Neural cell (in vitro differentiated cells): Measurements from ENCODE around the gene ACOX3. TPM values are rescaled to one million over a fixed set of nuclear protein-coding genes. Genes with fewer than 3 reads are reported as not detected.

Experiments used
- H2AFZ ChIP-seq: fragments of 200-600, 300-800 bp; sonication (generic), shearing (Covaris generic); 2 replicates; pipeline ENCODE4 v1.6.0; 2014; ENCODE audit warnings: low read depth, mild to moderate bottlenecking, antibody characterized with exemption, low read length, moderate library complexity
- H3F3A ChIP-seq: fragments of 200-600 bp; shearing (Covaris generic); 2 replicates; pipeline ENCODE4 v1.6.1; 2016; ENCODE audit warnings: mild to moderate bottlenecking, moderate library complexity, mixed read lengths, antibody characterized with exemption, low read length; ENCODE audit not compliant: insufficient read depth, poor library complexity, severe bottlenecking
- H3K27ac ChIP-seq: fragments of 200-600, 300-800 bp; sonication (generic), shearing (Covaris generic); 2 replicates; pipeline ENCODE4 v1.5.1; 2014; ENCODE audit warnings: mild to moderate bottlenecking, low read length, moderate library complexity
- H3K27me3 ChIP-seq: fragments of 300-800, 200-600 bp; sonication (generic), shearing (Covaris generic); 2 replicates; pipeline ENCODE4 v1.6.0; 2014; ENCODE audit warnings: mild to moderate bottlenecking, low read depth, low read length, moderate library complexity; ENCODE audit not compliant: insufficient read depth
- H3K36me3 ChIP-seq: fragments of 300-800, 200-600 bp; sonication (generic), shearing (Covaris generic); 2 replicates; pipeline ENCODE4 v1.5.1; 2014; ENCODE audit warnings: mild to moderate bottlenecking, antibody characterized with exemption, low read length, moderate library complexity; ENCODE audit not compliant: insufficient read depth
- H3K4me2 ChIP-seq: fragments of 300-800, 200-600 bp; sonication (generic), shearing (Covaris generic); 2 replicates; pipeline ENCODE4 v1.6.0; 2014; ENCODE audit warnings: mild to moderate bottlenecking, low read length
- H3K4me3 ChIP-seq: fragments of 300-800, 200-600 bp; sonication (generic), shearing (Covaris generic); 2 replicates; pipeline ENCODE4 v1.5.1; 2014; ENCODE audit warnings: mild to moderate bottlenecking, low read length, moderate library complexity
- H3K79me2 ChIP-seq: fragments of 200-600 bp; shearing (Covaris generic); replicated peaks from 2 replicates; pipeline ENCODE4 v1.6.0; 2014; ENCODE audit warnings: mild to moderate bottlenecking, low read length, moderate library complexity; ENCODE audit not compliant: insufficient read depth
- H3K9ac ChIP-seq: fragments of 300-800, 200-600 bp; sonication (generic), shearing (Covaris generic); 2 replicates; pipeline ENCODE4 v1.6.1; 2016; ENCODE audit warnings: mild to moderate bottlenecking, low read length, mixed read lengths
- H3K9me2 ChIP-seq: fragments of 200-600 bp; shearing (Covaris generic); 2 replicates; pipeline ENCODE4 v1.6.1; 2016; ENCODE audit warnings: mild to moderate bottlenecking, low read length, mixed read lengths; ENCODE audit not compliant: insufficient read depth
- H3K9me3 ChIP-seq: fragments of 200-600, 300-800 bp; sonication (generic), shearing (Covaris generic); 2 replicates; pipeline ENCODE4 v1.6.1; 2016; ENCODE audit warnings: mild to moderate bottlenecking, mixed run types, low read length, moderate library complexity, mixed read lengths
- H4K20me1 ChIP-seq: fragments of 200-600 bp; shearing (Covaris generic); 2 replicates; pipeline ENCODE4 v1.6.1; 2016; ENCODE audit warnings: mild to moderate bottlenecking, mixed run types; ENCODE audit not compliant: insufficient read depth
- CTCF ChIP-seq: fragments of 450-650 bp; IDR thresholded peaks from 2 replicates; pipeline ENCODE4 v1.5.1; 2014; ENCODE audit warnings: antibody characterized with exemption, mild to moderate bottlenecking, moderate library complexity; ENCODE audit not compliant: poor library complexity, severe bottlenecking
- EP300 ChIP-seq: fragments of 450-650 bp; conservative IDR thresholded peaks from 2 replicates; pipeline ENCODE4 v1.6.1; 2014; ENCODE audit warnings: antibody characterized with exemption, mild to moderate bottlenecking, moderate library complexity; ENCODE audit not compliant: poor library complexity, severe bottlenecking
- EZH2 ChIP-seq: fragments of 200-600, 300-800 bp; shearing (Covaris generic), sonication (generic); IDR thresholded peaks from 2 replicates; pipeline ENCODE4 v1.6.1; 2014; ENCODE audit warnings: antibody characterized with exemption, low read length, borderline replicate concordance, mild to moderate bottlenecking; ENCODE audit not compliant: insufficient read depth, poor library complexity, severe bottlenecking
- MXI1 ChIP-seq: fragments of 450-650 bp; conservative IDR thresholded peaks from 2 replicates; pipeline ENCODE4 v1.6.1; 2014; ENCODE audit warnings: antibody characterized with exemption, mild to moderate bottlenecking; ENCODE audit not compliant: poor library complexity, severe bottlenecking
- POLR2AphosphoS5 ChIP-seq: IDR thresholded peaks from 2 replicates; pipeline ENCODE4 v1.6.1; 2012
- RAD21 ChIP-seq: fragments of 450-650 bp; conservative IDR thresholded peaks from 2 replicates; pipeline ENCODE4 v1.6.1; 2014; ENCODE audit warnings: antibody characterized with exemption, mild to moderate bottlenecking, moderate library complexity
- REST ChIP-seq: IDR thresholded peaks from 2 replicates; pipeline ENCODE4 v1.6.1; 2012; ENCODE audit warnings: borderline replicate concordance
- SMC3 ChIP-seq: fragments of 450-650 bp; conservative IDR thresholded peaks from 2 replicates; pipeline ENCODE4 v1.6.1; 2014; ENCODE audit warnings: antibody characterized with exemption, mild to moderate bottlenecking, moderate library complexity; ENCODE audit not compliant: poor library complexity
- TAF1 ChIP-seq: IDR thresholded peaks from 2 replicates; pipeline ENCODE4 v1.6.1; 2012; ENCODE audit warnings: low read depth
- polyA plus RNA-seq: library from polyadenylated mRNA; depleted of rRNA; stranded (reverse); fragments of >200 nt; gene quantifications from 2 replicates; pipeline ENCODE4 v1.2.3, GENCODE V29; 2014

Gene ACOX3
- polyA plus RNA-seq, 1 donor from 2014 or later = 13.2 TPM

GRCh38 chr4:8328866-8329559, 111.5 kb downstream of the ACOX3 start:
- Histone ChIP-seq H4K20me1 (no peaks in the 10 kb centered on the region), H3K9me2 (no peaks in the 10 kb centered on the region), H3K36me3 (no peaks in the 10 kb centered on the region), H3K9me3 (no peaks in the 10 kb centered on the region), H3K27ac (no peak overlapping the region), H3K79me2 (no peaks in the 10 kb centered on the region), H3K27me3 (no peaks in the 10 kb centered on the region), H3K4me3 (no peak overlapping the region), H3F3A (no peaks in the 10 kb centered on the region), H2AFZ (no peak overlapping the region), H3K4me2 (no peak overlapping the region), H3K9ac (no peak overlapping the region)
- TF ChIP-seq POLR2AphosphoS5 = no peak
- TF ChIP-seq CTCF = no peak
- no peak for TF ChIP-seq EZH2
- TF ChIP-seq SMC3 = no peak
- no peak for TF ChIP-seq EP300
- TF ChIP-seq TAF1 = no peak
- no peak for TF ChIP-seq RAD21
- no peak for TF ChIP-seq REST
- TF ChIP-seq MXI1 = no peak

GRCh38 chr4:8328456-8328855, 112.1 kb downstream of the ACOX3 start:
- Histone ChIP-seq H2AFZ (no peak overlapping the region), H3K27me3 (no peaks in the 10 kb centered on the region), H3K27ac (no peak overlapping the region), H3K79me2 (no peaks in the 10 kb centered on the region), H3K4me3 (no peak overlapping the region), H4K20me1 (no peaks in the 10 kb centered on the region), H3K9ac (no peak overlapping the region), H3F3A (no peaks in the 10 kb centered on the region), H3K4me2 (no peak overlapping the region), H3K9me2 (no peaks in the 10 kb centered on the region), H3K36me3 (no peaks in the 10 kb centered on the region), H3K9me3 (no peaks in the 10 kb centered on the region)
- no peak for TF ChIP-seq EP300
- no peak for TF ChIP-seq MXI1
- TF ChIP-seq RAD21 = no peak
- no peak for TF ChIP-seq TAF1
- no peak for TF ChIP-seq POLR2AphosphoS5
- no peak for TF ChIP-seq CTCF
- TF ChIP-seq REST = no peak
- TF ChIP-seq SMC3 = no peak
- no peak for TF ChIP-seq EZH2
